Fibroblast of skin of right biceps (primary cell): ENCODE results near the gene IRF2BP2.
A peak's percentile ranks its signal among the peaks of the same experiment; 100 is the strongest.

Experiments
- DNase-seq: peaks from one replicate; pipeline ENCODE4 v3.0.0-alpha.2; 2013

The IRF2BP2 gene

GRCh38 chr1:234555390-234556024, 54.5 kb downstream of the IRF2BP2 start:
- DNase-seq: no peak

- DNase-seq: peak; percentile 79
Measured at GRCh38 chr1:234554698-234555311, 55.2 kb downstream of the IRF2BP2 start.
